GM21526 (cell line): ENCODE results near the gene WDR11.
"Not testable (repeated sequence)": the region's sequence is repeated elsewhere in the genome, so short reads cannot be mapped to it uniquely, and the experiment has no call there.

Experiments used
- ATAC-seq: cut with Tn5 transposase; IDR thresholded peaks from one replicate; pipeline ENCODE4 v1.9.1; 2021; ENCODE audit warnings: moderate library complexity; ENCODE audit not compliant: unreplicated experiment, low FRiP score

WDR11 gene

GRCh38 chr10:120838941-120839340 is 12.2 kb upstream of the WDR11 start:
- ATAC-seq, result no peak

- no peak for ATAC-seq
These were observed 9.5 kb upstream of the WDR11 start for GRCh38 chr10:120841522-120842189.

- ATAC-seq, result no peak
These were observed 3.2 kb downstream of the WDR11 start for GRCh38 chr10:120854388-120854787.

GRCh38 chr10:120861178-120861855 is 10.2 kb downstream of the WDR11 start:
- ATAC-seq, result no peak

- ATAC-seq, result no peak
These were observed 22.6 kb downstream of the WDR11 start for GRCh38 chr10:120873741-120874140.

- no peak for ATAC-seq
These were observed 31.9 kb downstream of the WDR11 start for GRCh38 chr10:120883071-120883470.

GRCh38 chr10:120887482-120887881 is 36.3 kb downstream of the WDR11 start:
- ATAC-seq, result no peak

GRCh38 chr10:120891365-120891764 is 40.2 kb downstream of the WDR11 start:
- no peak for ATAC-seq

- ATAC-seq, result no peak
These were observed 43.4 kb downstream of the WDR11 start for GRCh38 chr10:120894556-120894955.

- no peak for ATAC-seq
These were observed 46.2 kb downstream of the WDR11 start for GRCh38 chr10:120897343-120897742.

- ATAC-seq, result no peak
These were observed 54.1 kb downstream of the WDR11 start for GRCh38 chr10:120905268-120905667.

GRCh38 chr10:120917521-120918250 is 66.5 kb downstream of the WDR11 start:
- ATAC-seq, result no peak

GRCh38 chr10:120923886-120924285 is 72.7 kb downstream of the WDR11 start:
- ATAC-seq, result not testable (repeated sequence)

- ATAC-seq, result no peak
These were observed 75.4 kb downstream of the WDR11 start for GRCh38 chr10:120926611-120927010.

GRCh38 chr10:120927352-120927751 is 76.2 kb downstream of the WDR11 start:
- no peak for ATAC-seq

GRCh38 chr10:120929166-120929565 is 78.0 kb downstream of the WDR11 start:
- ATAC-seq, result no peak

- no peak for ATAC-seq
These were observed 80.3 kb downstream of the WDR11 start for GRCh38 chr10:120931423-120931822.

GRCh38 chr10:120931999-120932398 is 80.8 kb downstream of the WDR11 start:
- no peak for ATAC-seq

GRCh38 chr10:120938822-120939221 is 87.7 kb downstream of the WDR11 start:
- no peak for ATAC-seq

- no peak for ATAC-seq
These were observed 89.2 kb downstream of the WDR11 start for GRCh38 chr10:120940299-120940900.

- no peak for ATAC-seq
These were observed 90.3 kb downstream of the WDR11 start for GRCh38 chr10:120941501-120941900.
